ENCODE results near the gene INSC.

- no peak for TF ChIP-seq POLR2AphosphoS5 (IDR thresholded peaks at IDR 0.05; ENCODE audit: low read depth, low read length)
- TF ChIP-seq POLR2A (IDR thresholded peaks at IDR 0.05; ENCODE audit: low read depth, low read length), result no peak
- no peak for TF ChIP-seq TAF1 (IDR thresholded peaks at IDR 0.05; ENCODE audit: low read depth, low read length)
Measured at GRCh38 chr11:15177491-15177890, 62.8 kb downstream of the INSC start.

Data from GM12891 (cell line).